ENCODE data around the gene TYMP.

TYMP gene

DNA sequence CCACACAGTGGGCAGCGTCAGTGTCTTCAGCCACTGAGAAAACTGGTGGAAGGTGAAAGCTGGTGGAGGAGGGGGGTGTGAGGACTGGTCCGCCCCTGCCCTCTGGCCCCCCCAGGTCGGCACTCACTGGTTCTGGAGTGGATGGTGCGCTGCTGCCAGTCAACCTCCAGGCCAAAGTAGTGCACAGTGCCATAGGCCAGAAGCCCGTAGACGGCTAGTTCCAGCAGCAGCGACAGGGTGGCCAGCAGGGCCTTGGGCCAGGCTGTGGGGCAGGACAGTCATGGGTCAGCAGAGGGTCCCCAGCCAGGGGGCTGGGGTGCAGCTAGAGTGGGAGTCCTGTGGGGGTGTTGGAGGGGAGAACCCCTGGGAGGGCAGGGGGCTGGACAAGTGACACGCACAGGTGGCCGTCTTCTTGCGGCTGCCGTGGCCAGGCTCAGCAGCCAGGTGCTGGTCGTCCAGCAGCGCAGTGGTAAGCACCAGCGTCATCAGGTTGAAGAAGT, 24.5 kb downstream of the TYMP start:
- DNase-seq (ENCODE audit: low spot score): no peak

DNA sequence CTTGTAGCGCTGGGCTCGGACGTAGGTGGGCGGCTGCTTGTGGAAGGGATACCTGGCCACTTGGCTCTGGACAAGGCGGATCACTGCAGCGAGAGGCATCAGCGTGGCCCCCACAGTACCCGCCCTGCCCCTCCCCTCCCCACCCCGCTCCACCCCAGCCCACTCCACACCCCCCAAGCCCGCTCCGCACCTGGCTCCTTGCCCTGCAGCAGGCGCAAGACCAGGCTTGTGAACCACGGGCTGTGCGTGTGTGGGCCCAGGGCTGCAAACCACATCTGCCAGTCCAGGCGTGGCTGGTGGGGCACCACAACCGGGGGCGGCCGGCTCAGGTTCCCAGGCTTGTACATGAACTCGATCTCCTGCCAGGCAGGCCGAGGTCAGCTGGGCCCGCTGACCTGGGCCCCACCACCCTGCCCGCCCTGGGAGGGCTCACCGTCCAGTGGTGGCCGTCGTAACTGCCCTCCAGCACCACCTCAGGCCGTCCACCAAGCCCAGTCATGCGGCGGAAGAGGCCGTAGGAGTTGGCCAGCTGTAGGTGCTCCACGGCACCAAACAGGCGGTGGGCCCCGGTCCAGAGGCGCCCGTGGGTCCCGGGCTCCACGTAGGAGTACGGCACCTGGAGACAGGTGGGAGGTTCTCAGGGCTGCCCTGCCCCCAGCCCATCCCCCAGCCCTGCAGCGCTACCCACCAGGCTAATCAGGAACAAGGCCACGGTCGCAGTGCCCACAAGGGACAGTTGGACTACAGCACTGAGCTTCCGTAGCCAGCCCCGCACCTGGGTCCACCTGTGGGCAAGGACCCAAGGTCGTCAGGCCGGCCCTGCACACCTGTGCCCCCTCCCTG, 25.2 kb downstream of the TYMP start:
- DNase-seq (ENCODE audit: low spot score): no peak

DNA sequence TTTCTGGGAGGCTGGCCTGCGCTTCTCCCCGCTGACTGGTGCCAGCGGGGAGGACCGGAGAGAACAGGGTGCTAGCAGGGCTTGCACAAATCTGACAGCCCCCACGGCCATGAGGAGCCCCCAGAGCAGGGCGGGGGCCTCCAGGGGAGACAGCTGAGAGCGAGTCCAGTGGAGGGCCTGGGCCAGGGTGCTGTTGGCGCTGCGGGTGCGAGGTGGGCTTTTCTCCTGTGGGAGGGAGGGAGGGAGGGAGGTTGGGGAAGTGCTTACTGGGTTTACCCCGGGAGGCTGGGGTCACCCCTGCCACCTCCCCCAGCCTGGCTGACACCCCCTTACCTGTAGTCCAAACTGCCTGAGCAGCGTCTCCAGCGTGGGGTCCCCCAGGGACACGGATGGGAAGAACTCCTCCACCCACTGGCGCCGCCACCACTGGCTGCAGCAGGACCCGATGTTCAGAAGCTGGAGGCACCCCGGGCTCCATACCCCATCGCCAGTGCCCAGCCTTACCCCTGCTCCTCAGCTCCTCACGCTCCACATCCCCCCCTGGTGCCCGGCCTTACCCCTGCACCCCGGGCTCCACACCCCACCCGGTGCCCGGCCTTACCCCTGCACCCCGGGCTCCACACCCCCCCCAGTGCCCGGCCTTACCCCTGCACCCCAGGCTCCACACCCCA, 26.2 kb downstream of the TYMP start:
- DNase-seq (ENCODE audit: low spot score): no peak

DNA sequence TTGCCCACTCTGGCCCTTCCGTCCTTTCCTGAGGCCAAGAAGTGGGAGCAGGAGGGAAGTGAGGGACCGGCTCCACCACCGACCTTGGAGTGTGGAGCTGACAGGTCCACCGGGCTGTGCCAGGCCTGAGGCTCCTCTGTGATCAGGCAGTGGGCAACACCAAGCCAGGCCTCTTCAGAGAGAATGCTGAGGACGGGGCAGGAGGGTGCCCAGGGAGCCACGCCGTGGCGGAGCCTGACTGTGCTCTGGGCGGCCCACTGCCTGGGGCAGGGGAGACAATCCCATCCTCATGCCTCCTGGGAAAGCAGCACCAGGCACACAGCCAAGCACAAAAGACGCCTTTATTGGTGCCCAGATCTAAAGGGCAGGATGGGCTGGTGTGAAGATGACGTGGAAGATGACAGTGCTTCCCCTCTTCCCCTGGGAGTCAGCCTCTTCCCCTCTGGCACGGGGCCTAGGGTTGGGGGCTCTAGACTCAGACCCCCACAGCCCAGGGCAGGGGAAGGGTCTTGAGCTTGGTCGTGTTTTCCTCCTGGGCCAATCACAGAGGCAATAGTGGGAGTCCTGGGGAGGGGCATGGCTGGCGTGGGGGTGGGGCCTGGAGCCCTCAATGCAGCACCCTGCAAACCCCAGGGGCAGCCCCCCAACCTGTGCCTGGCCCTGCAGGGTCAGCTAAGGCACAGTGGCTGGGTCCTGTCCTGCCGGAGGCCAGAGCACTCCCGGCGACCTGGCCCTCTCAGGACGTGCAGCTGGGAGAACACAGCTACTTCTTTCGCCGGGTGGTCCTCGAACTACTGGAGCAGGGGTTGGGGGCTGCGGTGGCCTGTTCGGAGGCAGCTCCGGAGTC, 27.0 kb downstream of the TYMP start:
- DNase-seq (ENCODE audit: low spot score): no peak

DNA sequence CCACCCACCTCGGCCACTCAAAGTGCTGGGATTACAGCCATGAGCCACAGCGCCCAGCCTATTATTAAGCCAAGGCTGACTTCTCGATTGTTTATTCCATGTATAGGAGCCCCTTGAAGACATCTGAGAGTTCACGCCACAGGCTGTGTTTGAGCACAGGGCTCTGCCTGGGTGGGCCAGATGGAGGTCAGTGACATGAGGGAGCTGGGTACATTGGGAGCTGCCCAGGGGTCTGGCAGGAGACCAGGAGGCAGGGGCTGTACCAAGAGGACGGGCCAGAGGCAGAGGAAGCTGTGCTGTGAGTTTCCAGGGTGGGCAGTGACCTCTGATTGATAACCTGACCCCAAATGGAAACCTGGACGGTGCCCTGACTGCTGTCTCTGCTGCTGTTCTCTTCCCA, 27.7 kb downstream of the TYMP start:
- no peak for DNase-seq (ENCODE audit: low spot score)

DNA sequence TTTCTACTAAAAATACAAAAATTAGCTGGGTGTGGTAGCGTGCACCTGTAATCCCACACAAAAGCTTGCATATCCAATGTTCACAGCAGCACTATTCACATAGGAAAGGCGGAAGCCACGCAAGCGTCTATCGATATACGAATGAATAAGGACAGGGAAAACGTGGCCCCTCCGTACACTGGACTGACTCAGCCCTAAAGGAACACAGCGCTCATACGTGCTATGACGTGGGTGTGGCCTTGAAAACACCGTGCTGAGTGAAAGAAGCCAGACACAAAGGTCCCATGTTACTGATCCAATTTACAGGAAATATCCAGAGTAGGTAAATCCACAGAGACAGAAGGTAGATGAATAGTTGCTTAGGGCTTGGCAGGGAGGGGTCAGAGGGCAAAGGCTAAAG, 29.4 kb downstream of the TYMP start:
- DNase-seq (ENCODE audit: low spot score): no peak

DNA sequence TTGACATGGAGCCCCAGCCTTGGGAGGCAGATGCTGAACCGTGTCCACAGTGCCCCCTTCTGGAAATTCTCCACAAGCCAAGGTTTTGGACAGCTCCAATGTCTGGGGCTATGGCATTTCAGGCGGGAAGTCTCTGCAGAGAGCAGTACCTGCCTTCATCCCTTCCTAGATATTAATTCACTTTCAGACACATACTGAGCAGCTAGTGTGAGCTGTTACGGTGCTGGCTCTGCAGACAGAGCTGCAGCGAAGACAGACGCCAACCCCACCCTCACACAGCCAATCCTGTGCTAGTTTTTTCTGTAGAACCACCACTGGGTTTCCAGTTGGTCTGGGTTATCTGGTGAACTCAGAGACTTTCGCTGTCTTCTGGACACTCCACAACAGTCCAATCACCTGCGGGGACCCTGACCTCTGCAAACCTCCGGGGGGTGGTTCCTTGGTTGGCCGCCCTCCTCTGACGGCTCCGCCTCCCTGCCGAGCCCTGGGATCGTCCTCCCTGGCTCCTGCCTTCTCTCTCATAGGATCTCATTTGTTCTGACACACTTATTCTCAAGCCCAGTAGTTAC, 31.4 kb downstream of the TYMP start:
- DNase-seq (ENCODE audit: low spot score): peak; percentile 82

DNA sequence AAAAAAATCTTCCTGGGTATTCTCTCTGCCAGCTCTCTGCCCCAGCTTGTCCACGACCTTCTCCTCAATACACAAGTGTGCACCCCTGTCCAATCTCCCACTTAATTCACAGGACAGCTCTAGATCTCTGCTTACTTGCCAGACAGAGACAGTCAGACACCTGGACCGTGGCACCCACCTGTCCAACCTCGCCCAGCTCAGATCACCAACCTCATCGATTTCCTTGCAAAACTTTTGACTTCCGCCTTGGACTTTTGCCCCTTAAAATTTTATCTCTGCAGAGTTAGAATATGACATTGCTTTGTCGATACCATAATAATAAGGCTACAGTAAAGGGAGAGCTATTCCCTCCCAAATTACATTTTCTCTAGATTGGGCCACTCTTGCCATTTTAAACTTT, 32.7 kb downstream of the TYMP start:
- DNase-seq (ENCODE audit: low spot score): no peak

DNA sequence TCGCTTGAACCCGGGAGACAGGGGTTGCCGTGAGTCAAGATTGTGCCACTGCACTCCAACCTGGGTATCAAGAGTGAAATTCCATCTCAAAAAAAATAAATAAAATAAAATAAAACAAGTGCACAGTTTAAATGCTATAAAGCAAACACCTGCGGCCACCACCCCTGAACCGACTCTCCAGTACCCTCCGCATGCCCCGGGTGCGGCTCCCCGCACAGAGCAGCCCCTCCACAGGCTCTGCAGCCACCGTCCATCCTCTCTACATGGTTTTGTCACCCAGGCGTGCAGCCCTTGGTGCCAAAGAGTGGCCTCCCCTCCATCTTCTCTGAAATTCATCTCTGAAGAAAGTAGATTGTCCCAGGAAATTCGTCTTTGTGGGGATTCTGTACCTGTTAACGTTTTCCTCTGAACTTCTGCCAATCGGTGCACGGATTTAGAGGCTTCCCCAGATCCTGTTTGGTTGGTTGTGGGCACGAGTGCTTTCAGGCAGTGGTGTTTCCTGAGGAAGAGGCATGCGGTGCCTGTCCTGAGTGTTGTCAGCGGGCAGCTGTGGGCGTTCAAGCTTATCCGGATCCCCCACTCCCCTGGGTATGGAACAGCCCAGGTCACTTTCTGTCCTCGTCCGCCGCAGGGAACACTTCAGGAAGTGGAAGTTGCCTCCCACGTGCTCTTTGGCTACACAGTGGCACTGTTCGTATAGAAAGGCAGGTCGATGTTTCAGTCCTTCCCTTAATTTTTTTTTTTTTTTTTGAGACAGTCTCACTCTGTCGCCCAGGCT, 39.1 kb downstream of the TYMP start:
- DNase-seq (ENCODE audit: low spot score): no peak

DNA sequence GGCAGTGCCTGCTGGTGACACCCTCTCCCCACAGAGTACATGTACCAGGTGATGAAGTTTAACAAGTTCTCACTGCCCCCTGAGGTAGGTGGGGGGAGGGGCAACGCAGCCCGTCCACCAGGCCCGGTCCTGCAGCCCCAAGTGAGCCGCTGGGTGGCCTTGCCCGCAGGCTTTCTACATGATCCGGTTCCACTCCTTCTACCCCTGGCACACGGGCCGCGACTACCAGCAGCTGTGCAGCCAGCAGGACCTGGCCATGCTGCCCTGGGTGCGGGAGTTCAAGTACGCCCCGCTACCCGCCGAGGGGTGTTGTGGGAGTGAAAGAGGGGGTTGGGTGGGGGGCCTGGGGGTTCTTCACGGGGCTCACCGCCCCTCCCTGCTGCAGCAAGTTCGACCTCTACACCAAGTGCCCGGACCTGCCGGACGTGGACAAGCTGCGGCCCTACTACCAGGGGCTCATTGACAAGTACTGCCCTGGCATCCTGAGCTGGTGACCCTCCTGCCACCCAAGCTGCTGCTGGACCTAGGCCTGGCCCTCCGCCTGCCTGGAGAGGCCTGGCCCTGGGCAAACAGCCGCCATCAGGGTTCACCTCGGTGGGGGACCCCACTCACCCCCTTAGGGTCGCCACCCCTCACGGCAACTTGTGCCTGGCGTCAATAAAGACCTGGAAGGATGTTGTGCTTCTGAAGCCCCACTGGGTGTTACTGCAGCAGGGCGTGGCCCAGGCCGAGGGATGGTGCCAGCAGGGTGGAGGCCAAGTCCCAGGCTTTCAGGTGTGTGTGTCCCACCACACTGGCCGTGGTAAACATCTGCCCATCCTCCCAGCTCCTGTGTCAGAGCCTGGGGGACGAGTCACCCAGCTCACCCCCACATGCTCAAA, 40.2 kb downstream of the TYMP start:
- DNase-seq (ENCODE audit: low spot score): no peak

DNA sequence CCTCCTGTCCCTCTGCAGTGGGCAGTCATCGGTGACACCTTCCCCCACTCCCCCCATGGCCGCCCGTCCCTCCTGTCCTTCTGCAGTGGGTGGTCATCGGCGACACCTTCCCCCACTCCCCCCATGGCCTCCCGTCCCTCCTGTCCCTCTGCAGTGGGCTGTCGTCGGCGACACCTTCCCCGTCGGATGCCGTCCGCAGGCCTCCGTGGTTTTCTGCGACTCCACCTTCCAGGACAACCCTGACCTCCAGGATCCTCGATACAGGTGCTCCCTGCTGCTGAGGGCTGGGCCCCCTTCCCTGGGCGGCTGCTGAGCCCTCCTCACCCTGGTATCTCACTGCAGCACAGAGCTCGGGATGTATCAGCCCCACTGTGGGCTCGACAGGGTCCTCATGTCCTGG, 40.9 kb downstream of the TYMP start:
- DNase-seq (ENCODE audit: low spot score): no peak

DNA sequence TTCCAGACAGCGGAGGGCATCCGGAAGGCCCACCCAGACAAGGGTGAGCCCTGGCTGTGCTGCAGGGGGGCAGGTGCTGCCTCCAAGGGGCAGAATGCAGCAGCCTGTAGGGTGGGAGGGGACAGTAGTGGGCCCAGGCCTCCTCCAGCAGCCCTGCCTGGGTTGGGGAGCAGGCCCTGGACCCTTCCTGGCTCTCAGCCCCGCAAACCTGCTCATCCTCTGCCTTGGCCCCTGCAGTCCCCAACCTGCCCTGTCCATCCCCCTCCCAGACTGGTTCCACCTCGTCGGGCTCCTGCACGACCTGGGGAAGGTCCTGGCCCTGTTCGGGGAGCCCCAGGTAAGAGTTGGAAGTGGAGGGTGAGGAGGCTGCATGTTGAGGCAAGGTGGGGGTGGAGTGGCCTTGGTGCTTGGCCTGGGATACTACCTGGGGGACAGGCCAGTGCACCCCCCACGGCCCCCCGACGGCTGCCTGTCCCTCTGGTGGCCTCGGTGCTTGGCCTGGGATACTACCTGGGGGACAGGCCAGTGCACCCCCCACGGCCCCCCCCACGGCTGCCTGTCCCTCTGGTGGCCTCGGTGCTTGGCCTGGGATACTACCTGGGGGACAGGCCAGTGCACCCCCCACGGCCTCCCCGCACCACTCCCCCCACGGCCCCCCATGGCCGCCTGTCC, 41.7 kb downstream of the TYMP start:
- no peak for DNase-seq (ENCODE audit: low spot score)

DNA sequence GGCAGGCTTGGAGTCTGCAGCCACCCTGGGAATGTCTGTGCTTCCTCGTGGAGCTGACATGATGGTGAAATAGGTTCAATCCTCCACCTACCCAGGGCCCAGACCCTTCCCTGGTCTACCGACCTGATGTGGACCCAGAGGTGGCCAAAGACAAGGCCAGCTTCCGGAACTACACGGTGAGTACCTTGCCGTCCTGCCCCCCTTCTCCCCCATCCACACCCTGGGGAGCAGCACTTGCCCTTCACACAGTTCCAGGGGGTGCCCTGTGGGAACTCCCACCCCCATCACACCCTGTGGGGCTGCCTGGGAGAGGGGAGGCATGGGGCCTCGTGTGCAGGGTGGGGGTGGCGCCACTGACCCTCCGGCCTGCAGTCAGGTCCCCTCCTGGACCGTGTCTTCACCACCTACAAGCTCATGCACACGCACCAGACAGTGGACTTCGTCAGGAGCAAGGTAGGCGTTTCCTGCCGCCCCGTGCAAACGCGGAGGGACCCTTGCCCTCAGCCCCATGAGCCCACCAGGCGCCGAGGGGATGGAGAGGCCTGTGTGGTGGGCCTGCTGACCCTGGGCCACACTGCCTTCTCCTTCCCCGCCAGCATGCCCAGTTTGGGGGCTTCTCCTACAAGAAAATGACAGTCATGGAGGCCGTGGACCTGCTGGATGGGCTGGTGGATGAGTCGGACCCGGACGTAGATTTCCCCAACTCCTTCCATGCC, 42.4 kb downstream of the TYMP start:
- no peak for DNase-seq (ENCODE audit: low spot score)

DNA sequence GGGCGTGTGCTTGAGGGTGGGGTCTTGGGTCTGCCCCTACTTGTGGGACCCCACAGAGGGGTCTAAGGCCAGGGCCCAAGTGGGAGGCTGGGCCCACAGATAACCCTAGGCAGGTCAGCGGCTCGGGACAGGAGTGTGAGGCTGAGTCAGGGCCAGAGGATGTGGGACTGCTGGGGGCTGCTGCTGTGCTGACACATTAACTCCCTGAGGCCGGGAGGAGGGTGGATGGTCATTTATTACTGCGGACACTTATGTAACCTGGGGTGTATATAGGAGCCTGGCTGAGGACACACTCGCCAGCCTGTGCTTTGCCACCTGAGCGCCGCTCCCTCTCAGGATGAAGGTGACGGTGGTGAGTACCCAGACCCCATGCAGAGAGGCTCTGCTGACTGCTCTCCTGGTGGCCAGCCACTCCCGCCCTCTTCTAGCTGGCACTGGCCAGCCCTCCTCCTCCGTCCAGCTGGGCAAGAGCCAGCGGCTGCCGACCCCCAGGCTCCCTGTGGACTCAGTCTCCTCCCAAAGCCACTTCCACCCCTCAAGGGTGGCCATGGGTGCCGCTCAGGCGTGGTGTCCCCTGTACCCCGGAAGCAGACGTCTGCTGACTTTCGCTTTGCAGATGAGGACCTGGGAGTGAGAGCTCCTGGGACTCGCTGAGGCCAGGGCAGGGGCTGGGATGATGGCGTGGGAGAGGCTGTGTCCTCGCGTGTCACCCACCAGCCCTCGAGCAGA, 43.1 kb downstream of the TYMP start, which contains the start of gene MIOX:
TSS of gene MIOX (plus strand) at position 299 of the 729 bp plus-strand sequence. CDS start at position 338, 39 bp downstream.
- DNase-seq (ENCODE audit: low spot score): no peak

DNA sequence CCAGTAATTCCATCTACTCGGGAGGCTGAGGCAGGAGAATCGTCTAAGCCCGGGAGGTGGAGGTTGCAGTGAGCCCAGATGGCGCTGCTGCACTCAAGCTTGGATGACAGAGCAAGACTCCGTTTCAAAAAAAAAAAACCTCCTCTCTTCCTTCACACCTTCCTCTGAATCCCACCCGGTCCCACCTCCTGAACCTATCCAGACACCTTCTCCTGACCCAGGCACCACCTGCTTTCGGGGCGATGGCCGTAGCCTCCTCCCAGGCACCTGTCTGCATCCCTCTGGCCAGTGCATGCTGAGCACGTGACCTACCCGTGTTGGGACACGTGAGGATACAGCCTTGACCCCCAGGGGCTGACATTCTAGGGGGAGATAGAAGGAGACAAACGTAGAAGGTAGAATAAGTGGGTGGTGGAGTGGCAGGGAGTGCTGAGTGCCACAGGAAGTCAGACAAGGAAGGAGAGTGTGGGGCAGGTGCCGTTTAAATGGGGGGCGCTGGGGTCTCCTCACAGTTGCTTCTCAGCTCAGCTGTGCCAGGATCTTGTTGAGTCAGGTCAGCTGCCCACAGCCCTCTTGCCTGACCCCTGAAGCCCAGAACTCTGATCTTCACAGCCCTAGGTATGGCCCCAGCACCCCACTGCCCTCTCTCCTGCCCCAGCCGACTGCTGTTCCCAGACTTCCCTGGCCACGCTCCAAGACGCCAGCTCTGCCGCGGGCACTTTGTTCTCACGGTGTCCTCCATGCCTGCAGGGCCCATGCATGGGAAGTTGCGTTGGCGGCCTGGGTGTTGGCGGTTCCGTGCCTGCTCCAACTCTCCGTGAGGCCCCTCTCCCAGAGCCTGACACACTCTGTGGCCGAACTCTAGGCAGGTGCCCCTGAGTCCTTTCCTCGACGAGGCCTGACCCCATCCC, 44.3 kb downstream of the TYMP start:
- DNase-seq (ENCODE audit: low spot score): no peak

DNA sequence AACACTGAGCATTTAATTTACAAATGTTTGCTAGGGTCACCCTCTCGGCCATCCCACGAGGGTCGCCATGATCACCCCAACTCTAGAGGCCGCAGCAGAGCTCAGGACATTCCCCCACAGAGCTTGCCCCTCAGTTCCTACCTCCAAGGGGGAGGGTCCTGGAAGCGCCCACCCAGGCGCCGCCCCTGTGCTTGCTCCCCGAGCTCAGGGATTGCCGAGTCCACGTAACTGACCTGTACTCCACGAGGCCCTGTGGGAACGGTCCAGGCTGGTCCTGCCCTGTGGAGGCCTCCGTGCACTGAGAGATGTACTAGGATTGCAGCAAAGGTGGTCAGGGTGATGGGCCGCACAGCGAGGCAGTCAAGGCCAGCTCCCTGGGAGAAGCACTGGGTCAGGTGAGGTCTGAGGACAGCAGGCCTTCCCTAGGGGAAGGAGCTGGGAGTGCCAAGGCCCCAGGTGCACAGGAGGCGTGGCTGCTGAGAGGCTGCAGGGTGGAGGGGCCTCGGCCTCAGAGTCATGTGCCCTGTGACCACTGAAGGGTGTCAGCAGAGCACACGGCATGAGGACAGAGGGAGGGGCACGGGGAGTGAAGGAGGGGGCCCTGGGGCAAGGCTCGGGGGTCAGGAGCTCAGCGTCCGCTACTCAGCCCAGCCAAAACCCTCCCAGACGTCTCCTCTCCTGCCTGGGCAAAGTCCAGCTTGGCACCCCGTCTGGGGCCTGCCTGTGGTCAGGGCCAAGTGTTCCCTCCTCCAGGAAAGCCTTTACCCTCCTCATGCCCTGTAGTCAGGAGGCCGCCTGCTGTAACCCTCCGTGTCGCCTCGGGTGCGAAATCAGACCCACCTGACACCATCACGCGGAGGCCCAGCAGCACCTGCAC, 45.6 kb downstream of the TYMP start:
- DNase-seq (ENCODE audit: low spot score): no peak
